ENCODE data around the gene WDR18.
"Not testable (repeated sequence)": the region's sequence is repeated elsewhere in the genome, so short reads cannot be mapped to it uniquely, and the experiment has no call there.

WDR18 gene

DNA sequence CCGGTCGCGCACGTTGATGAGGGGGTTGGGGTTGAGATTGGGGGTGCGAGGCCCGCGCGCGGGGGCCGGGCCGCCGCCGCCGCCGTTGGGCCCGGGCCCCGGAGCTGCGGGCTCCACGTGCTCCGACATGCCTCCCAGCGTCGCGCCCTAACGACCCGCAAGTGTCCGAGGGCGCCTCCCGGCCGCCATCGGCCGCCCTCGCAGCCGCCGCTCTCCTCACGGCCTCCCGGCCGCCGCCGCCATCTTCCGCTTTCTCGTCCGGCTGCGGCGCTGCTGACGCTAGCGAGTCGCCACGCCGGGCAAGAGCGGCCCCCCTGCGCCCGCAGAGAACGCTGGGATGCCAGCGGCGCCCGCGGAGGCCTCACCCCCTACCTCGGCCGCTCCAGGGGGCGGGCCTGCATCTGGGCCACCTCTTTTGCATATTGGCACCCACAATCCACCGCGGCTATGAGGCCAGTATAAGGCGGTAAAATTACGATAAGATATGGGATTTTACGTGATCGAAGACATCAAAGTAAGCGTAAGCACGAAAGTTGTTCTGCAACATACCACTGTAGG, 36.8 kb downstream of the WDR18 start, which contains the start of gene TMEM259:
Gene TMEM259 (minus strand): TSS at position 256 of the 558 bp plus-strand sequence. CDS start 127 bp downstream, at position 129.
- peak; percentile 95 to 98 (median 97) for DNase-seq

DNA sequence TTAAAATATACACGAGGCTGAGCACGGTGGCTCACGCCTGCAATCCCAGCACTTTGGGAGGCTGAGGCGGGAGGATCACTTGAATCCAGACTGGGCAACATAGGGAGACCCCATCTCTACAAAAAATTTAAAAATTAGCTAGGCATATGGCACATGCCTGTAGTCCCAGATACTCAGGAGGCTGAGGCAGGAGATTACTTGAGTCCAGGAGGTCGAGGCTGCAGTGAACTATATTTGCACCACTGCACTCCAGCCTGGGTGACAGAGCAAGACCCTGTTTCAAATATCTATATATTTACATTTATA, 39.7 kb downstream of the WDR18 start:
- not testable (repeated sequence) for DNase-seq

DNA sequence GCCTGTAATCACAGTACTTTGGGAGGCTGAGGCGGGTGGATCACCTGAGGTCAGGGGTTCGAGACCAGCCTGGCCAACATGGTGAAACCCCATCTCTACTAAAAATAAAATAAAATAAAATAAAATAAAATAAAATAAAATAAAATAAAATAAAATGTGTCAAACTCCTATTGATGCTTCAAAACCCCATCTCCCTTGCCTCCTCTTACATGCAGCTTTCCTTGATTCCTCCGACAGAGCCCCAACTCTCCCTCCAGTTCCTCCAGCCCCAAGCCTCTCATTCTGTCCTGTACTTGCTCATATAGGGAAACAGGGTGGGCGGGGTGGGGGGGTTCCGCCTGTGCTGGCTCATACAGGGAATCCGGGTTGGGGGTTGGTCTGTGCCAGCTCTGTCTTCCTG, 40.9 kb downstream of the WDR18 start:
- DNase-seq: not testable (repeated sequence)

DNA sequence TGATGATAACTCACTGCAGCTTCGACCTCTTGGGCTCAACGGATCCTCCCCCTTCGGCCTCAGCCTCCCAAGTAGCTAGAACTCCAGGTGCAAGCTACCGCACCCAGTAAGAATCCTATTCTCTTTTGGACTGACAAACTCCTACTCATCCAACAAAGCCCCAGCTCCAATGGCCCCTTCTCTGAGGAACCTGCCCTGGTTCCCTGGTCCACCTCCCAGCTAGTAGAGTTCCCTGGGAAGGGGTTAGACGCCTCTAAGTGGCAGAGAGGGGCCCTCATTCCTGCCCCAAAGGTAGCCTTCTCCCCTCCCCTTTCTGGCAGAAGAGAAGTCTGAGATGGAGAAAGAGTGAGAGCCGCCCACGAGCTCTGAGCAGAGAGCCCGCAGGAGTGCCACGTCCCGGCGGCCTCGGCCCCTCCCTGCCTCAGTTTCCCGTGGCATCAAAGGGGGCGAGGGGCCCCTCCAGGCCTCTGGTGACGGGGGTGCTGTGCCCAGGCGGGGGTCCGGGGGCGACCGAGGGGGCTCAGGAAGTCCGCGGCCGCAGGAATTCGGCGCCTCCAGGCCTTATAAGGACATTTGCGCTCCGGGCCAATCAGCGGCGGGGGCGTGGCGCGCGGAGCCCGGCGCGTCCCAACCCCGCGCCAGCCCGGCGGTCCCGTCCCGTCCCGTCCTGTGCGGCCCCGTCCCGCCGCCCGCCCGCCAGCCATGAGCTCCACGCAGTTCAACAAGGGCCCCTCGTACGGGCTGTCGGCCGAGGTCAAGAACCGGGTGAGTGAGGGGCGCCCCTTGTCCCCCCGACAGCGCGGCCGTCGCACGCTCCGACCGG, 42.0 kb downstream of the WDR18 start, which contains the start of gene CNN2:
Gene CNN2 (plus strand): TSS at position 649 of the 823 bp plus-strand sequence. CDS start 54 bp downstream, at position 703.
- DNase-seq: peak; percentile 46 to 74 (median 58)

DNA sequence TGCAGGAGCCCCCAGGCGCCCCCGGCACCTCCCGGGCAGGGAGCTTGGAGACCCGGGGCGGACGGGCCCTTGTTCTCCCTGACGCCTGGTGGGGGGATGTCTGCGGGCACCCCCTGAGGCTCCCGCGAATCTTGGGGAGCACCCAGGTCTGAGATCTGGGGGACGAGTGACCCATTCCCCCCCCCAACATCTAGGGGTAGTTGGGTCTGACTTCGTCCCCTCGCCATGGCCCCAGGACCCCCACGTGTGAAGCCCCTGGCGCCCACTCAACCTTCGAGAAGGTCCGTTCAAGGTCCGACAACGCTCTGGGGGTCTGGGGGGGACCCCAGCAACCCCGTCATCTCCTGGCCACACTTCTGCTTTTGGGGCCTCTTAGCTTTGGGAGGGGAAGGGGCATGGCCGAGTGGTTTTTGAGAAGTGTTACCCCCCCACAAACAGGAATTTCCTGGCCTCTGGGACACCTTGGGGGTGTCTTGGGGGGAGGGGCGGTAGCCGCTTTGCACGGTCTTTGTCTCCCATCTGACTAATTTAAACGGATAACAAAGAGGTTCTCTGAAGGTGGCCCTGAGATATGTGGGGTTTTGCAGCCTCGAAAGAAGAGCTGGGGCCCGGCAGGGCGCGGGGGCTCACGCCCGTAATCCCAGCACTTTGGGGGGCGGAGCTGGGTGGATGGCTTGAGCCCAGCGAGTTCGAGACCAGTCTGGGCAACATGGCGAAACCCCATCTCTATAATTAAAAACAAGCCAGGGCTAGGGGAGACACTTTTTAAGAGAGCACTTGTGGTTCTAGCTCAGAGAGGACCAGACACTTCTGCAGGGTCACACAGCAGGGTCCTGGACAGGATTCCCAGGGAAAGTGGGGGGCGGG, 42.9 kb downstream of the WDR18 start:
- DNase-seq: peak in 2 of 5 experiments; percentile 29 to 61

DNA sequence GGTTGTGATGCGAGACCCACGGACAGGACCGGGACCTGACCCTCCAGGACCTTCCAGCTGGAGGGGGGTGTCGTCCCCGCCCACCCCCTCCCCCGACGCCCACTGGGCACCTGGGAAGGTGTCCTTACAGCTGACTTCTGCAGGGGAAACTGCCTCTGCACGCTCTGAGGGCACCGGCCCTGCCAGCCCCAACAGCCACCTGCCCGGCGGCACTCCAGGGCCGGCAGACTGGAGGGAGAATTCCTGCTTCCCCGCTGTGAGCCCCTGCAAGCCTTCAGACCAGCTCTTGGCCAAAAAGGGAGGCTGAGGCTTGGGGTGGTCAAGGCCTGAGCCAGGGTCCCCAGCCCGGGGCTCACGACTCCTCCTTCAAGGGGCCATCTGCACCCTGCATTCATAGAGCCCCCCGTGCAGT, 43.5 kb downstream of the WDR18 start:
- no peak for DNase-seq

DNA sequence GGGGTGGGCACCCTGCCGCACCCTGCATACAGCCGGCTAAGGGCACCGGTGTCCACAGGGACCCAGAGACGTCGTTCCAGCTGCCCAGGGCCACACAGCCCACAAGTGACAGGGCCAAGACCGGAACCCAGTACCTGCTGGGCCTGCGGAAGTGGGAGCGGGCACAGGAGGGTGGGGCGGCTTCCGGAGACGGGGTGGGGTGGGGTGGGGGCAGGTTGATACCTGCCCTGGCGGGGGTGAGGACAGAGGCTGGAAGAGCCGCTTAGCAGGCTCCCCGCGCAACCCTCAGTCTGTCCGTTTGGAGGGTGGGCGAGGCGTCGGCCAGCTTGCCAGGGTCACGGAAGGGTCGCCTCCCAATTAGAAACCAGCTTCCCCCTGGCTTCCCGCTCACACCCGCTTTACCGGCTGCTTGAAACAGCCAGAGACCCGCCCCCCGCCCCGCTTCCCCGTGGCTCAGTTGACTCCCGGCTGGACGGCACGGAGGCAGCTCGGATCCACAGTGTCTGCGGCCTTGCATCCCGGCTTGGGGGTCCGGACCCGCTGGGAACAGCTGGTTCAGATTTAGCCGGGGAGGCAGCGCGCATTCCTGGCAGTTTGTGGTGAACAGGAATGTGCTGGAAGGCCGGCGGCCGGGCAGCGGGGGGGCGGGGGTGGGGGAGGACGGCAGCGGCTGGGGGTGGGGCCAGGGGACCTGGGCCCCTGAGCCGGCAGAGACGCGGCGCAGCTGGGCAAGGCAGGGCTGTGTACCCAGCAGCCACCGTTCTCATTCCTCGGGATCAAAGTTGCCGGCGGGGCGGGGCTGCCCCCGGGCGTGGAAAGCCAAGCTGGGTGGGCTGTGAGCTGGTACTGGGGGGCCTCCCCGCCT, 44.1 kb downstream of the WDR18 start:
- DNase-seq: peak in 3 of 5 experiments; percentile 51 to 80 (median 70)

DNA sequence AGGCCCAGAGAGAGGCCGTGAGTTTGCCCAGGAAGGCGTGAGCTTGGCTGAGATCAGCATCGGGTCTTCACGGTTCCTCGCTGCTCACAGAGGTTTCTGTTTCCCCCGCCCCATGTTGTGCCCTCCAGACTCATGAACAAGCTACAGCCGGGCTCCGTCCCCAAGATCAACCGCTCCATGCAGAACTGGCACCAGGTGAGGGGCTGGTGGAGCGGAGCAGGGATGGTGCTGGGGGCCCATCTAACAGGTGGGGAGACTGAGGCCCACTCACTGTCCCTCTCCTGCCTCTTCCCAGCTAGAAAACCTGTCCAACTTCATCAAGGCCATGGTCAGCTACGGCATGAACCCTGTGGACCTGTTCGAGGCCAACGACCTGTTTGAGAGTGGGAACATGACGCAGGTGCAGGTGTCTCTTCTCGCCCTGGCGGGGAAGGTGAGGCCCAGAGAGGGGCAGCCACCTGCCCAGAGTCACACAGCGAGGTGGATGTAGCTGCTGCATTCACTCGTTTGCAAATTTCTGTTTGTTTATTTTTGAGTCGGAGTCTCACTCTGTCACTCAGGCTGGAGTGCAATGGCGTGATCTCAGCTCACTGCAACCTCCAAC, 48.2 kb downstream of the WDR18 start:
- no peak for DNase-seq

DNA sequence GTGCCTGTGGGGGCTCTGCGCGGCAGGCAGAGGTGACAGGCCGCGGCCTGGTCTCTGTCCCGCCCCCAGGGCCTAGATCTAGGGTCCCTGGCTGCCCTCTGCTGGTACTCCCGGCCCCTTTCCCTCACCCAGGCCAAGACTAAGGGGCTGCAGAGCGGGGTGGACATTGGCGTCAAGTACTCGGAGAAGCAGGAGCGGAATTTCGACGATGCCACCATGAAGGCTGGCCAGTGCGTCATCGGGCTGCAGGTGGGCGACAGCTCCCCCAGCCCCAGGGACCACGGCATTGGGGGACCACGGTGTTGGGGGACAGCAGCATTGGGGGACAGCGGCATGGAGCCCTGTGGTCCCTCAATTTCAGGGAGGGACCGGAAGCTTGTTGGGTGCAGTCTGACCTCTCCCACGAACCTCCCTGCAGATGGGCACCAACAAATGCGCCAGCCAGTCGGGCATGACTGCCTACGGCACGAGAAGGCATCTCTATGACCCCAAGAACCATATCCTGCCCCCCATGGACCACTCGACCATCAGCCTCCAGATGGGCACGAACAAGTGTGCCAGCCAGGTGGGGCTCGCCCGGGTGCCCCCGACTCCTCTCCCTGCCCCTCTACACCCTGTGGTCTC, 52.0 kb downstream of the WDR18 start:
- DNase-seq: peak in 2 of 5 experiments; percentile 5 to 7

DNA sequence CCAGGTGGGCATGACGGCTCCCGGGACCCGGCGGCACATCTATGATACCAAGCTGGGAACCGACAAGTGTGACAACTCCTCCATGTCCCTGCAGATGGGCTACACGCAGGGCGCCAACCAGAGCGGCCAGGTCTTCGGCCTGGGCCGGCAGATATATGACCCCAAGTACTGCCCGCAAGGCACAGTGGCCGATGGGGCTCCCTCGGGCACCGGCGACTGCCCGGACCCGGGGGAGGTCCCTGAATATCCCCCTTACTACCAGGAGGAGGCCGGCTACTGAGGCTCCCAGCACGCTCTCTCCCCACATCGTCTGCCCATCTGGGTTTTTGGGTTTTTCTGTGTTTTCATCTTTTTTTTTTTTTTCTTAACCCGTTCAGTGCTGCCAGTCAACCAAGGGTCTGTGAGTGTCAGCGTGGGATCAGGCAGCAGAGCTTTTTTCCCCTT, 53.5 kb downstream of the WDR18 start:
- no peak for DNase-seq

DNA sequence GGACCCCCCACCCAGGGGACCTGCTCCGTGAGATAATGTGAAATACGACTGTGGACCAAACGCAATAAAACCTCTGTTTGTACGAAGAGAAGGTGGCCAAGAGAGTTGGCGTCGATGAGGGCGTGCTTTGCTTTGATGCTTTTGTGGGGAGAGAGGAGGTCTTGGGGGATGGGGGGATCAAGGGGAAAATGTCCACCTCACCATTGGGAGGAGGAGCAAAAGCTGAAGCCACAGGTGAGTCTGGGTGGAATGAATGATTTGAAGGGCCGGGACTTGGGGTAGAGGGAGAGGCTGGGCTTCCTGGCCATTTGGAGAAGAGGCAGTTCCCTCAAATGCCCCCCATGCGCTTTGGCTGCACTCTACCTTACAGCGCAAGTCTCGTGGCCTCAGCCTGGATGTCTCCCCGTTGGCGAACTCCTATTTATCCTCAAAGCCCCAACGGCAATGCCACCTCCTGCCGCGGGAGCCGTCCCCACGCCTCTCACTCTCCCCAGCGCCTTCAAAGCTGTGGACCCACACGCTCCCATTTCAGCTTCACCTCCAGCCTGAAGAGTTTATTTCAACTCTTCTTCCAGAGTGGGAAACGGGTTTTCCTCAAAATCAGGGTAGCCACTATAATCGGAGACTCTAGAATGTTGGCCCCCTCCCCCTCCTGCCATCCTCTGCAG, 55.0 kb downstream of the WDR18 start:
- no peak for DNase-seq

DNA sequence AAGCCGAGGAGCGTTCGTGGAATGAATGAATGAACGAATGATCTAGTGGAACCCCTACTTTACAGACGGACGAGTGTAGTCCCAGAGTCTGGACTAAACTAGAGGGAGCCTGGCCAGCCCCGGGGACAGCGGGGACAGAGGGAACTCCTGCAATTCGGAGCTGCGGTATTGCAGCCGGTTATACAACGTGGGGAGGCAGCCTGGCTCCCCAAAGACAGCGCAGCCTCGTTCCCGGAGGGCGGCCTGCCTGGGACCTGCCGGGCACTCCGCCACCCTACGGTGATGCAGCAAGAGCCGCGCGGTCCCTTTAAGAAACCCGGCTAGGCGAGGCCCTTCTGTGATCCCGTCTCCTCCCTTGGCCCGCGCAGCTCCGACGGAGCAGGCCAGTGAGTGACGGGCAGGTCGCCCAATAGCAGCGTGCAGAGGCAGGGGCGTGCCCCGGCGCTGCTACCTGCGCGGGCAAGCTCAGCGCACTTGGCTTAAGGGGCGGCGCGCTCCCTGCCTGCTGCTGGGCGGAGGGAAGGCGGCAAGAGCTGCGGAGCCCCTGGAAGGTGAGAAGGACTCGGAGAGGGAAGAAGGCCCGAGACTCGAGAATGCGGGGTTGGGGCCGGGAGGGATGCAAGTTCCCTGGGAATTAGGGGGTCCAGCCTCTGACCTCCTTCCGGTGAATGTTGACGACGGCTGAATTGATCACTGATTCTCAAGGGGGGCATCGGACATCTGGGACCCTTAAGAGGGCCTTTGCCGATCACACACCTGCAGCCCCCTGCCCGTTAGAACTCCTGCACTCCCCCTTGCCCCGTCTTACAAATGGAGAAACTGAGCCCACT, 55.7 kb downstream of the WDR18 start, which contains the start of gene ABCA7:
Gene ABCA7 (plus strand): TSS at position 462 of the 830 bp plus-strand sequence. CDS start 1,255 bp downstream, outside the sequence.
- peak; percentile 98 to 100 (median 99) for DNase-seq

DNA sequence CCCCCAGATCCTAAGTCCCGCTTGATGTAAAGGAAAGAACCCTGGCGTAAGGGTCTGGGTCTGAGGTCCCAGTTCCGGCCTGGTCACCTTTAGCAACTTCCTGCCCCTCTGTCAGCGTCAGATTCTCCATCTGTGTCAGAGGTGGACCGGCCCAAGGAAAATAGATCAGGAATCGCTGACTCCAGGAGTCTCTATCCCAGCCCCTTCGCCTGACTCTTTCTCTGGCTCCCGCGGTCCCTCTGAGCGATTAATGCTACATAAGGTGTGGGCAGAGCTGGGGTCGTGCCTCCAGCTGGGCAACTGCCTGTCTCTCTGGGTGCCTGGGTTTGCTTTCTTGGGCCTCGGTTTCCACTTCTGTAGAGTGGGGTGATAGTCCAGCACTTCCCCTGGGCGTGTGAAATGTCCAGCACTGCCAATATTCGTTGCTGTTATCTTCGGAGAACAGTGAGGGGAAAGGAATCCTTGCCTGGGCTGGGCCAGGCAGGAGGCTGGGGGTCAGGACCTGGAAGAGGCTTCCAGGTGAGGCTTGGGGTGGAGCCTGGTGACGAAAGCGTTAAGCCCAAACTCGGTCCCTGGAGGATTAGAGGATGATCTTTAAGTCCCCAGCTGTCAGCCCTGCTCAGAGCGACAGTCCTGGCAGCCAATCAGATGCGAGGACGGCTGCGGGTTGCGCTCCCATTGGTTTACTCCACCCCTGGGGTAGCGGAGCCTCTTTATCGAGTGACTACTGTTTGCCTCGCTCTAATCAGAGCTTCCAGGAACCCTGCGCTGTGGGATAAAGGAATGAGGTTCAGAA, 56.5 kb downstream of the WDR18 start:
- peak; percentile 73 to 97 (median 88) for DNase-seq

DNA sequence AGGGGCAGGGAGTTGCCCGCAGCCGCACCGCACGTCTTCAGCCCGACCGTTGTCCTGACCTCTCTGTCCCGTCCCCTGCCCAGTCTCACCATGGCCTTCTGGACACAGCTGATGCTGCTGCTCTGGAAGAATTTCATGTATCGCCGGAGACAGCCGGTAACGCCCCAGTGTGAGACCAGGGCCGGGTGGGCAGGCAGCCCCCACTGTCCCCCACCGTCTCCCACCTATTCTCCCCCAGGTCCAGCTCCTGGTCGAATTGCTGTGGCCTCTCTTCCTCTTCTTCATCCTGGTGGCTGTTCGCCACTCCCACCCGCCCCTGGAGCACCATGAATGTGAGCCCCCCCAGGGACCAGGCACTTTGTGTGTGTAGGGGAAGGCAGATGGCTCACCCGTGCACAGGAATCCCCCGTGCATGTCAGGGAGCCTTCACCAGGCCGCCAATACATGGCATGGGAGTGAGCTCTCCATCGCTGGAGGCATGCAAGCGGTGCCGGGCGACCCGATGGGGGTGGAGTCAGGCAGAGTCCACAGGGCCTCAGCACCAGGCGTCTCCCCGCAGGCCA, 57.2 kb downstream of the WDR18 start:
- no peak for DNase-seq

DNA sequence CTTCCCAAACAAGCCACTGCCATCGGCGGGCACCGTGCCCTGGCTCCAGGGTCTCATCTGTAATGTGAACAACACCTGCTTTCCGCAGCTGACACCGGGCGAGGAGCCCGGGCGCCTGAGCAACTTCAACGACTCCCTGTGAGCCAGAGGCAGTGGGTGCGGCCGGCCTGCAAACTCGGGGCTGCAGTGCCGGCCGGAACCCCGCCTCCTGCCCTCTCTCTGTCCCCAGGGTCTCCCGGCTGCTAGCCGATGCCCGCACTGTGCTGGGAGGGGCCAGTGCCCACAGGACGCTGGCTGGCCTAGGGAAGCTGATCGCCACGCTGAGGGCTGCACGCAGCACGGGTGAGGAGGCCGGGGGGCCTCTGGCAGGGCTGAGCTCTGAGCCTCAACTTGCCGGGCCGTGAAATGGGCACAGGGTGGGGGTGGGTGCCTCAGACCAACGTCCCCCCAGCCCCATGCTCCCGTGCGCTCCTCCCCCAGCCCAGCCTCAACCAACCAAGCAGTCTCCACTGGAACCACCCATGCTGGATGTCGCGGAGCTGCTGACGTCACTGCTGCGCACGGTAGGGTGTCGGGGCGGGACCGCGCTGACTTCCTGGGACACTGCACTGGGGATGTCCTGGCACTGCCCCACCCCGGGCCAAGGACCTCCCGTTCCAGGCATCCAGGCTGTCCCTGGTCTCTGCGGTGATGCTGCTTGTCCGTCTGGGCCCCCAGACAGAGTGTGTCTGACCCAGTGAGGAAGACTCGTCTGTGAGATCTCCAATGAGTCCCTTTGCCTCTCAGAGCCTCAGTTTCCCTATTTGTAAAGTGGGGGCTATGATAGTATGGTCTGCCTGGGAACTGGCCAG, 57.9 kb downstream of the WDR18 start:
- DNase-seq: no peak

DNA sequence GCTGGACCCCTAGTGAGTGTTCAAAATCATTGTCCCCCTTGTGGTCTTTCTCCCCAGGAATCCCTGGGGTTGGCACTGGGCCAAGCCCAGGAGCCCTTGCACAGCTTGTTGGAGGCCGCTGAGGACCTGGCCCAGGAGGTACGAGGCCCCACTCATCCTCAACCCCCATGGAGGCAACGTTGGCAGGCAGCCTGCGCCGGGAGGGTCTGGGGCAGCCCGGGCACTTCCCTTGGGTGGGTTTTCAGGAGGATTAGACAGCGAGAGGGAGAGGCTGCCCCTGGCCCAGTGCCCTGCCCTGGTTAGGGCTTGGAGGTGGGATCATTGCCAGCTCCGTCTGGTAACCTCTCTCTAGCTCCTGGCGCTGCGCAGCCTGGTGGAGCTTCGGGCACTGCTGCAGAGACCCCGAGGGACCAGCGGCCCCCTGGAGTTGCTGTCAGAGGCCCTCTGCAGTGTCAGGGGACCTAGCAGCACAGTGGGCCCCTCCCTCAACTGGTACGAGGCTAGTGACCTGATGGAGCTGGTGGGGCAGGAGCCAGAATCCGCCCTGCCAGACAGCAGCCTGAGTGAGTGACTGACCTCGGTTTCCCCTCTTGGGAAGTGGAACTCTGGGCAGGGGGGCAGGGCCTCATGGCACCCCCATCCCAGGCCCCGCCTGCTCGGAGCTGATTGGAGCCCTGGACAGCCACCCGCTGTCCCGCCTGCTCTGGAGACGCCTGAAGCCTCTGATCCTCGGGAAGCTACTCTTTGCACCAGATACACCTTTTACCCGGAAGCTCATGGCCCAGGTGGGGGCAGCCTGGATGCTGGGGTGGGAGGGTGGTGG, 58.8 kb downstream of the WDR18 start:
- no peak for DNase-seq

Measured in T-helper 2 cell (primary cell).